HCT116 (cell line): ENCODE results near the gene GAD1.

Source experiments
- EZH2 ChIP-seq: fragments of 200-600 bp; sonication (generic); IDR thresholded peaks from 2 replicates; pipeline ENCODE4 v1.6.1; 2017; ENCODE audit warnings: antibody characterized with exemption, mixed run types
- EZH2phosphoT487 ChIP-seq: fragments of 200-600 bp; IDR thresholded peaks from 2 replicates; pipeline ENCODE4 v1.6.1; 2018; ENCODE audit warnings: antibody characterized with exemption, borderline replicate concordance
- FOSL1 ChIP-seq: IDR thresholded peaks from 2 replicates; pipeline ENCODE4 v1.6.1; 2012; ENCODE audit warnings: low read depth
- POLR2A ChIP-seq: IDR thresholded peaks from 2 replicates; pipeline ENCODE4 v1.7.0; 2011; ENCODE audit warnings: borderline replicate concordance; ENCODE audit not compliant: insufficient read depth, insufficient read length; ENCODE audit errors: extremely low read depth
- POLR2AphosphoS5 ChIP-seq: IDR thresholded peaks from 2 replicates; pipeline ENCODE4 v1.6.1; 2011; ENCODE audit warnings: mild to moderate bottlenecking, low read depth, low read length, moderate library complexity
- RAD21 ChIP-seq: IDR thresholded peaks from 2 replicates; pipeline ENCODE4 v1.6.1; 2012; ENCODE audit warnings: low read depth, mild to moderate bottlenecking
- REST ChIP-seq: IDR thresholded peaks from 2 replicates; pipeline ENCODE4 v1.6.1; 2012; ENCODE audit warnings: low read depth
- ZFX ChIP-seq: fragments of 450-650 bp; IDR thresholded peaks from 2 replicates; pipeline ENCODE4 v1.6.1; 2017
- ZNF274 ChIP-seq: fragments of 200-500 bp; sonication (Bioruptor generic); IDR thresholded peaks from 2 replicates; pipeline ENCODE4 v1.6.1; 2014; ENCODE audit warnings: mild to moderate bottlenecking, low read depth, low read length, inconsistent platforms
- TF ChIP-seq, protein P1 (sequence below), 3 experiments: fragments of 200-600 bp in 1 of 3; sonication (generic) in 1 of 3; IDR thresholded peaks in 2 of 3; conservative IDR thresholded peaks in 1 of 3; 2 replicates each; pipeline ENCODE4 v1.5.1; 2012 to 2017; ENCODE audit warnings: low read depth in 2 of 3, low read length in 2 of 3, antibody characterized with exemption in 1 of 3, borderline replicate concordance in 1 of 3, control low read depth in 1 of 3, mild to moderate bottlenecking in 1 of 3, mixed read lengths in 1 of 3, mixed run types in 1 of 3, moderate library complexity in 1 of 3; ENCODE audit not compliant: insufficient read depth in 1 of 3
- TF ChIP-seq, protein P2 (sequence below): IDR thresholded peaks from 2 replicates; pipeline ENCODE4 v1.6.1; 2012

- TF ChIP-seq RAD21 (no peak), POLR2AphosphoS5 (no peak), ZFX (no peak), EZH2phosphoT487 (no peak), POLR2A (no peak), EZH2 (no peak), FOSL1 (no peak), REST (no peak), ZNF274 (no peak)
- TF ChIP-seq, protein P1, sequence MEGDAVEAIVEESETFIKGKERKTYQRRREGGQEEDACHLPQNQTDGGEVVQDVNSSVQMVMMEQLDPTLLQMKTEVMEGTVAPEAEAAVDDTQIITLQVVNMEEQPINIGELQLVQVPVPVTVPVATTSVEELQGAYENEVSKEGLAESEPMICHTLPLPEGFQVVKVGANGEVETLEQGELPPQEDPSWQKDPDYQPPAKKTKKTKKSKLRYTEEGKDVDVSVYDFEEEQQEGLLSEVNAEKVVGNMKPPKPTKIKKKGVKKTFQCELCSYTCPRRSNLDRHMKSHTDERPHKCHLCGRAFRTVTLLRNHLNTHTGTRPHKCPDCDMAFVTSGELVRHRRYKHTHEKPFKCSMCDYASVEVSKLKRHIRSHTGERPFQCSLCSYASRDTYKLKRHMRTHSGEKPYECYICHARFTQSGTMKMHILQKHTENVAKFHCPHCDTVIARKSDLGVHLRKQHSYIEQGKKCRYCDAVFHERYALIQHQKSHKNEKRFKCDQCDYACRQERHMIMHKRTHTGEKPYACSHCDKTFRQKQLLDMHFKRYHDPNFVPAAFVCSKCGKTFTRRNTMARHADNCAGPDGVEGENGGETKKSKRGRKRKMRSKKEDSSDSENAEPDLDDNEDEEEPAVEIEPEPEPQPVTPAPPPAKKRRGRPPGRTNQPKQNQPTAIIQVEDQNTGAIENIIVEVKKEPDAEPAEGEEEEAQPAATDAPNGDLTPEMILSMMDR (IDR thresholded peaks at IDR 0.05 in 2 of 3, conservative IDR thresholded peaks at IDR 0.05 in 1 of 3; ENCODE audit: borderline replicate concordance in 1 of 3, insufficient read depth in 1 of 3, low read depth in 2 of 3, low read length in 2 of 3): no peak
- TF ChIP-seq, protein P2, sequence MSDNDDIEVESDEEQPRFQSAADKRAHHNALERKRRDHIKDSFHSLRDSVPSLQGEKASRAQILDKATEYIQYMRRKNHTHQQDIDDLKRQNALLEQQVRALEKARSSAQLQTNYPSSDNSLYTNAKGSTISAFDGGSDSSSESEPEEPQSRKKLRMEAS: no peak
Measured at GRCh38 chr2:170850251-170850650, 33.6 kb downstream of the GAD1 start.
